Karpas-422 (cell line): ENCODE results near the gene HTT-AS. TPM values are rescaled to one million over a fixed set of nuclear protein-coding genes. Genes with fewer than 3 reads are reported as not detected.

Source experiments
- DNase-seq: peaks from one replicate; pipeline ENCODE4 v3.0.0-alpha.2; 2015
- H2AFZ ChIP-seq: fragments of 200-600 bp; sonication (generic); 2 replicates; pipeline ENCODE4 v1.6.1; 2014; ENCODE audit warnings: antibody characterized with exemption, low read length, mixed read lengths
- H3K27ac ChIP-seq: fragments of 200-600 bp; sonication (generic); 2 replicates; pipeline ENCODE4 v1.5.1; 2014; ENCODE audit warnings: mild to moderate bottlenecking, low read length, moderate library complexity
- H3K27me3 ChIP-seq: fragments of 200-600 bp; sonication (generic); 2 replicates; pipeline ENCODE4 v1.6.1; 2014; ENCODE audit warnings: low read length, mixed read lengths
- H3K36me3 ChIP-seq: fragments of 200-600 bp; sonication (generic); 2 replicates; pipeline ENCODE4 v1.6.1; 2014; ENCODE audit warnings: low read length, mixed read lengths; ENCODE audit not compliant: insufficient read depth
- H3K4me1 ChIP-seq: fragments of 200-600 bp; sonication (generic); 2 replicates; pipeline ENCODE4 v1.6.1; 2014; ENCODE audit warnings: mild to moderate bottlenecking, low read length, mixed read lengths
- H3K4me2 ChIP-seq: fragments of 200-600 bp; sonication (generic); 2 replicates; pipeline ENCODE4 v1.6.1; 2014; ENCODE audit warnings: low read length, low read depth, mild to moderate bottlenecking; ENCODE audit not compliant: poor library complexity, severe bottlenecking
- H3K4me3 ChIP-seq: fragments of 200-600 bp; sonication (generic); 2 replicates; pipeline ENCODE4 v1.5.1; 2014; ENCODE audit warnings: mild to moderate bottlenecking, antibody characterized with exemption, low read length, mixed read lengths
- H3K79me2 ChIP-seq: fragments of 200-600 bp; sonication (generic); 2 replicates; pipeline ENCODE4 v1.6.1; 2014; ENCODE audit warnings: mild to moderate bottlenecking, low read length, mixed read lengths
- H3K9ac ChIP-seq: fragments of 200-600 bp; sonication (generic); 2 replicates; pipeline ENCODE4 v1.6.0; 2014; ENCODE audit warnings: low read length
- H3K9me2 ChIP-seq: fragments of 200-600 bp; sonication (generic), shearing (Covaris generic); replicated peaks from 2 replicates; pipeline ENCODE4 v1.6.0; 2014; ENCODE audit warnings: mild to moderate bottlenecking, low read length, moderate library complexity; ENCODE audit not compliant: insufficient read depth
- H3K9me3 ChIP-seq: fragments of 300-700, 200-600 bp; sonication (generic); 2 replicates; pipeline ENCODE4 v1.6.1; 2014; ENCODE audit warnings: low read length, mixed read lengths
- H4K20me1 ChIP-seq: fragments of 200-600 bp; sonication (generic); 2 replicates; pipeline ENCODE4 v1.6.1; 2014; ENCODE audit warnings: mild to moderate bottlenecking, antibody characterized with exemption, low read length, low read depth; ENCODE audit not compliant: insufficient read depth
- total RNA-seq: library from RNA; depleted of rRNA; stranded (reverse); fragments of >200 nt; shearing (Covaris generic); gene quantifications from 2 replicates; pipeline ENCODE4 v1.2.3, GENCODE V29; 2014; ENCODE audit warnings: low replicate concordance

Gene HTT-AS
- total RNA-seq, 1 experiment from 2014 or later = not detected

- no peaks in the 10 kb centered on the region for H3K36me3 ChIP-seq
- peak overlapping the region; percentile 91 for H2AFZ ChIP-seq
- H4K20me1 ChIP-seq = no peaks in the 10 kb centered on the region
- H3K9me3 ChIP-seq = no peaks in the 10 kb centered on the region
- H3K79me2 ChIP-seq = no peaks in the 10 kb centered on the region
- no peaks in the 10 kb centered on the region for H3K9me2 ChIP-seq
- H3K27me3 ChIP-seq = no peaks in the 10 kb centered on the region
- H3K27ac ChIP-seq = no peak overlapping the region
- no peak for DNase-seq
- H3K4me1 ChIP-seq = peaks cover 36% of the 10 kb centered on the region
- peak overlapping the region; percentile 81 for H3K4me2 ChIP-seq
- H3K9ac ChIP-seq = peak overlapping the region; percentile 67
- H3K4me3 ChIP-seq = peak overlapping the region; percentile 66
Observed at GRCh38 chr4:3042226-3042625, 32.1 kb downstream of the HTT-AS start.

GRCh38 chr4:3041192-3042142 lies 32.9 kb downstream of the HTT-AS start:
- no peaks in the 10 kb centered on the region for H3K9me2 ChIP-seq
- H3K36me3 ChIP-seq = no peaks in the 10 kb centered on the region
- peak; percentile 60 for DNase-seq
- no peaks in the 10 kb centered on the region for H3K79me2 ChIP-seq
- H3K27ac ChIP-seq = no peak overlapping the region
- no peaks in the 10 kb centered on the region for H3K27me3 ChIP-seq
- peak overlapping the region; percentile 66 for H3K4me3 ChIP-seq
- peak overlapping the region; percentile 91 for H2AFZ ChIP-seq
- H3K4me1 ChIP-seq = peaks cover 35% of the 10 kb centered on the region
- peak overlapping the region; percentile 67 for H3K9ac ChIP-seq
- no peaks in the 10 kb centered on the region for H4K20me1 ChIP-seq
- no peaks in the 10 kb centered on the region for H3K9me3 ChIP-seq
- H3K4me2 ChIP-seq = peak overlapping the region; percentile 81

GRCh38 chr4:3040452-3041191 lies 33.7 kb downstream of the HTT-AS start:
- Histone ChIP-seq H3K4me3 (peak overlapping the region; percentile 66), H3K36me3 (no peaks in the 10 kb centered on the region), H2AFZ (peak overlapping the region; percentile 91), H3K9me2 (no peaks in the 10 kb centered on the region), H4K20me1 (no peaks in the 10 kb centered on the region), H3K27ac (no peak overlapping the region), H3K9ac (peak overlapping the region; percentile 67), H3K4me1 (peaks cover 27% of the 10 kb centered on the region), H3K79me2 (no peaks in the 10 kb centered on the region), H3K4me2 (peak overlapping the region; percentile 81), H3K9me3 (no peaks in the 10 kb centered on the region), H3K27me3 (no peaks in the 10 kb centered on the region)
- DNase-seq = no peak

GRCh38 chr4:3039706-3040366 lies 34.5 kb downstream of the HTT-AS start:
- Histone ChIP-seq H3K79me2 (no peaks in the 10 kb centered on the region), H2AFZ (no peak overlapping the region), H3K9me3 (no peaks in the 10 kb centered on the region), H3K27ac (no peak overlapping the region), H3K9ac (no peak overlapping the region), H3K4me3 (no peak overlapping the region), H3K36me3 (no peaks in the 10 kb centered on the region), H4K20me1 (no peaks in the 10 kb centered on the region), H3K4me2 (no peak overlapping the region), H3K9me2 (no peaks in the 10 kb centered on the region), H3K4me1 (peaks cover 20% of the 10 kb centered on the region), H3K27me3 (no peaks in the 10 kb centered on the region)
- DNase-seq = no peak

- Histone ChIP-seq H2AFZ (no peak overlapping the region), H3K27me3 (no peaks in the 10 kb centered on the region), H3K27ac (no peak overlapping the region), H4K20me1 (no peaks in the 10 kb centered on the region), H3K79me2 (no peaks in the 10 kb centered on the region), H3K36me3 (no peaks in the 10 kb centered on the region), H3K4me2 (no peak overlapping the region), H3K9me3 (no peaks in the 10 kb centered on the region), H3K9ac (no peak overlapping the region), H3K4me3 (no peak overlapping the region), H3K9me2 (no peaks in the 10 kb centered on the region), H3K4me1 (peaks cover 20% of the 10 kb centered on the region)
- DNase-seq = no peak
Observed at GRCh38 chr4:3037957-3038461, 36.3 kb downstream of the HTT-AS start.

GRCh38 chr4:3036131-3036952 lies 38.0 kb downstream of the HTT-AS start:
- Histone ChIP-seq H3K79me2 (no peaks in the 10 kb centered on the region), H3K27me3 (no peaks in the 10 kb centered on the region), H2AFZ (no peak overlapping the region), H3K9me3 (no peaks in the 10 kb centered on the region), H3K9me2 (no peaks in the 10 kb centered on the region), H3K27ac (no peak overlapping the region), H3K36me3 (no peaks in the 10 kb centered on the region), H3K4me3 (no peak overlapping the region), H3K9ac (no peak overlapping the region), H3K4me2 (no peak overlapping the region), H4K20me1 (no peaks in the 10 kb centered on the region), H3K4me1 (peaks cover 13% of the 10 kb centered on the region)
- DNase-seq = no peak

- H4K20me1 ChIP-seq = no peaks in the 10 kb centered on the region
- no peaks in the 10 kb centered on the region for H3K9me2 ChIP-seq
- H3K4me3 ChIP-seq = no peak overlapping the region
- H3K27me3 ChIP-seq = no peaks in the 10 kb centered on the region
- H3K9ac ChIP-seq = no peak overlapping the region
- H3K9me3 ChIP-seq = no peaks in the 10 kb centered on the region
- no peak for DNase-seq
- H3K27ac ChIP-seq = no peak overlapping the region
- H3K4me2 ChIP-seq = no peak overlapping the region
- no peak overlapping the region for H2AFZ ChIP-seq
- H3K36me3 ChIP-seq = no peaks in the 10 kb centered on the region
- H3K79me2 ChIP-seq = no peaks in the 10 kb centered on the region
- peaks cover 6% of the 10 kb centered on the region for H3K4me1 ChIP-seq
Observed at GRCh38 chr4:3035674-3036073, 38.7 kb downstream of the HTT-AS start.
